K562 (cell line): ENCODE measurements around the gene APOL3. TPM values are rescaled to one million over a fixed set of nuclear protein-coding genes. Genes with fewer than 3 reads are reported as not detected.

Experiments used
- ATAC-seq: fragments of 200-7000 bp; cut with Tn5 transposase; 3 replicates; pipeline ENCODE4 v1.9.1; 2020; ENCODE audit warnings: moderate library complexity
- BruUV-seq: library from RNA; stranded (reverse); fragments of 400-500 nt; replicated peaks from 2 replicates; lab custom pipeline; 2021; lab: Mats Ljungman, UMichigan
- CTCF ChIA-PET: fragments of 300-600 bp; formaldehyde crosslinking; extraction: SDS; loops from one replicate; lab custom pipeline; 2021; ENCODE audit warnings: low intra/inter-chr PET ratio; lab: Yijun Ruan, JAX
- POLR2A ChIA-PET: fragments of 300-600, 350-650 bp; sonication (Branson Sonifier 250); formaldehyde crosslinking; extraction: SDS; loops from one replicate; lab custom pipeline; 2021; ENCODE audit warnings: antibody characterized with exemption, inconsistent platforms; lab: Yijun Ruan, JAX
- DNase-seq, 4 experiments: peaks; one replicate each; pipeline versions ENCODE4 v3.0.0 to v3.0.0-alpha.2; 2011 to 2018; ENCODE audit warnings: low spot score in 3 of 4, mixed read lengths in 3 of 4; ENCODE audit errors: extremely low read depth in 1 of 4
- FAIRE-seq: peaks from 2 replicates; lab custom pipeline; 2011; peaks lifted over from hg19 to GRCh38; lab: Jason Lieb, UNC
- H2AFZ ChIP-seq: 2 replicates; pipeline ENCODE4 v1.6.0; 2011; ENCODE audit warnings: low read depth, low read length, control low read depth, inconsistent platforms
- H3K27ac ChIP-seq: fragments of 200-600 bp; 3 replicates; pipeline ENCODE4 v1.8.0; 2011; ENCODE audit warnings: low read depth, mild to moderate bottlenecking, control low read depth, inconsistent platforms, low read length, moderate library complexity, mixed read lengths; ENCODE audit errors: extremely low read depth
- H3K27me3 ChIP-seq, 2 experiments: fragments of 300-600 bp in 1 of 2; 2 replicates in 1 of 2; 3 replicates in 1 of 2; pipeline versions ENCODE4 v1.6.0 to v1.8.0; 2011; ENCODE audit warnings: inconsistent platforms in 2 of 2, low read length in 2 of 2, mild to moderate bottlenecking in 1 of 2, mixed read lengths in 1 of 2, moderate library complexity in 1 of 2; ENCODE audit not compliant: control insufficient read depth in 2 of 2, insufficient read depth in 2 of 2
- H3K36me3 ChIP-seq: fragments of 300-600 bp; 3 replicates; pipeline ENCODE4 v1.8.0; 2011; ENCODE audit warnings: mild to moderate bottlenecking, low read length, inconsistent platforms; ENCODE audit not compliant: control insufficient read depth, insufficient read depth
- H3K4me1 ChIP-seq, 2 experiments: fragments of 200-600 bp in 1 of 2; replicated peaks in 1 of 2; 2 replicates in 1 of 2; 3 replicates in 1 of 2; pipeline versions ENCODE4 v1.5.1 to v1.8.0; 2011; ENCODE audit warnings: inconsistent platforms in 2 of 2, low read length in 2 of 2, mild to moderate bottlenecking in 1 of 2, mixed read lengths in 1 of 2, moderate library complexity in 1 of 2; ENCODE audit not compliant: control insufficient read depth in 2 of 2, insufficient read depth in 2 of 2
- H3K4me2 ChIP-seq: 2 replicates; pipeline ENCODE4 v1.6.1; 2011; ENCODE audit warnings: low read length, control low read depth, inconsistent platforms, mixed read lengths; ENCODE audit not compliant: insufficient read depth
- H3K4me3 ChIP-seq: fragments of 200-600 bp; sonication (generic), shearing (Covaris generic); 2 replicates; pipeline ENCODE4 v1.5.1; 2016; ENCODE audit warnings: control low read depth, inconsistent platforms
- H3K79me2 ChIP-seq: fragments of 200-600 bp; 3 replicates; pipeline ENCODE4 v1.8.0; 2011; ENCODE audit warnings: low read length, inconsistent platforms; ENCODE audit not compliant: control insufficient read depth, insufficient read depth
- H3K9ac ChIP-seq, 2 experiments: 2 replicates each; pipeline versions ENCODE4 v1.6.0 to v1.6.1; 2011; ENCODE audit warnings: low read depth in 2 of 2, low read length in 2 of 2, control low read depth in 1 of 2, inconsistent platforms in 1 of 2, mild to moderate bottlenecking in 1 of 2, mixed read lengths in 1 of 2; ENCODE audit not compliant: insufficient read depth in 1 of 2
- H3K9me1 ChIP-seq: one replicate; pipeline ENCODE4 v1.6.0; 2011; ENCODE audit warnings: inconsistent platforms, mild to moderate bottlenecking, low read length, moderate library complexity; ENCODE audit not compliant: control insufficient read depth, insufficient read depth
- H3K9me3 ChIP-seq: replicated peaks from 2 replicates; pipeline ENCODE4 v1.5.1; 2011; ENCODE audit warnings: low read depth, low read length, inconsistent platforms; ENCODE audit not compliant: control insufficient read depth, insufficient read depth
- H4K20me1 ChIP-seq: replicated peaks from 2 replicates; pipeline ENCODE4 v1.6.1; 2011; ENCODE audit warnings: low read length, inconsistent platforms, mixed read lengths; ENCODE audit not compliant: control insufficient read depth, insufficient read depth
- ATF2 ChIP-seq: sonication (generic); formaldehyde crosslinking; IDR thresholded peaks from 2 replicates; pipeline ENCODE4 v1.8.1; 2022; ENCODE audit warnings: missing genetic modification reagents
- CBFA2T3 ChIP-seq: fragments of 450-650 bp; IDR thresholded peaks from 2 replicates; pipeline ENCODE4 v1.6.1; 2017
- FOXJ3 ChIP-seq: sonication (generic); formaldehyde crosslinking; IDR thresholded peaks from 2 replicates; pipeline ENCODE4 v1.4.0; 2020; ENCODE audit warnings: mild to moderate bottlenecking, missing genetic modification reagents
- FOXP1 ChIP-seq: sonication (generic); formaldehyde crosslinking; IDR thresholded peaks from 2 replicates; pipeline ENCODE4 v1.8.0; 2022; ENCODE audit warnings: mild to moderate bottlenecking, missing genetic modification reagents
- KLF6 ChIP-seq: fragments of 250-450 bp; sonication (Bioruptor Pico); IDR thresholded peaks from 2 replicates; pipeline ENCODE4 v1.4.0; 2020; ENCODE audit warnings: mild to moderate bottlenecking, moderate library complexity, borderline replicate concordance
- MBD1 ChIP-seq: fragments of 250-450 bp; sonication (Bioruptor Pico); IDR thresholded peaks from 2 replicates; pipeline ENCODE4 v1.8.0; 2022; ENCODE audit warnings: inconsistent platforms
- NEUROD1 ChIP-seq: fragments of 150-350 bp; IDR thresholded peaks from 2 replicates; pipeline ENCODE4 v1.6.1; 2014; ENCODE audit warnings: borderline replicate concordance, low read length, low read depth; ENCODE audit not compliant: partially characterized antibody
- SMARCA4 ChIP-seq: fragments of 450-650 bp; IDR thresholded peaks from 2 replicates; pipeline ENCODE4 v1.6.1; 2016
- U2AF2 ChIP-seq: fragments of 200-400 bp; formaldehyde crosslinking; optimal IDR thresholded peaks from 2 replicates; pipeline ENCODE3; 2017; ENCODE audit warnings: low read depth, mild to moderate bottlenecking, low read length
- ZFP91 ChIP-seq: sonication (generic); formaldehyde crosslinking; IDR thresholded peaks from 2 replicates; pipeline ENCODE4 v1.8.0; 2022; ENCODE audit warnings: mild to moderate bottlenecking, missing genetic modification reagents
- WGBS: fragments of 100-300 bp; shearing (Covaris generic); methylation state at CpG from one replicate; pipeline ENCODE4 v1.1.6; 2016; ENCODE audit warnings: low coverage, mixed read lengths; ENCODE audit not compliant: insufficient coverage; ENCODE audit errors: missing lambda C conversion rate; 5-methylcytosine and 5-hydroxymethylcytosine counted together
- in situ Hi-C: fragments of 300-500 bp; cut with MboI; formaldehyde crosslinking; loops from 4 replicates; pipeline ENCODE4 v1.15.0; 2018; ENCODE audit warnings: inconsistent platforms, mixed read lengths
- intact Hi-C: fragments of 100-400 bp; cut with micrococcal nuclease; formaldehyde crosslinking; loops from 2 replicates; pipeline ENCODE4 v1.14.2; 2022
- polyA plus RNA-seq, 8 experiments: library from polyadenylated mRNA; depleted of rRNA in 4 of 8; stranded (reverse) in 5 of 8; unstranded in 3 of 8; fragments of >200 nt; fragmentation: Nextera tagmentation in 2 of 8; fragmentation: Illumina TruSeq in 1 of 8; extraction: Ambion mirVana in 2 of 8; extraction: Trizol in 1 of 8; gene quantifications; 2 replicates each; pipeline versions ENCODE4 v1.2.1 to v1.2.3, GENCODE V29; 2011 to 2014; ENCODE audit warnings: inconsistent platforms in 1 of 8, missing spikeins in 1 of 8
- total RNA-seq, 7 experiments: library from RNA; depleted of rRNA in 6 of 7; stranded (reverse); fragments of >200 nt in 6 of 7; fragmentation: Illumina TruSeq in 2 of 7; extraction: Trizol in 2 of 7; gene quantifications; 2 replicates each; pipeline versions ENCODE4 v1.2.1 to v1.2.3, GENCODE V29; 2011 to 2021; ENCODE audit warnings: low replicate concordance in 1 of 7

Gene APOL3
- total and polyA plus RNA-seq, 9 of the 15 experiments (the other 6 are each of a cell fraction or from before 2014, with no cell fraction given), result 0.25 to 1.1 (median 0.56) TPM; not detected in 1

GRCh38 chr22:36184433-36185025 lies 24.0 kb upstream of the APOL3 start:
- H3K4me2 ChIP-seq, result no peak overlapping the region
- DNase-seq, result no peak
- no peaks in the 10 kb centered on the region for H3K9me1 ChIP-seq
- H3K9ac ChIP-seq, result no peak overlapping the region
- CTCF ChIA-PET, result no interaction called here
- H3K36me3 ChIP-seq, result no peaks in the 10 kb centered on the region
- no peaks in the 10 kb centered on the region for H3K27me3 ChIP-seq
- ATAC-seq, result no peak
- intact Hi-C loops, result loop anchor here (5.0 kb wide), 1 partner anchor 38 kb away; no protein-coding TSS in a partner anchor
- no peak overlapping the region for H3K27ac ChIP-seq
- TF ChIP-seq CBFA2T3 (peak; percentile 26), KLF6 (CRISPR knock-in tag) (no peak)
- TF ChIP-seq, all 486 proteins: peak for 1
- Histone ChIP-seq H3K9me3 (no peaks in the 10 kb centered on the region), H2AFZ (no peak overlapping the region), H3K79me2 (no peaks in the 10 kb centered on the region), H3K4me3 (no peak overlapping the region), H3K4me1 (peaks cover 0 to 6% of the 10 kb centered on the region in 2 experiments; a peak in 2 of 5 replicates), H4K20me1 (no peaks in the 10 kb centered on the region)
- 12% methylated on average over 4 of the region's 10 CpGs for WGBS
- FAIRE-seq, result no peak
- no TSS peak for BruUV-seq
- in situ Hi-C loops, result loop anchor here (5.0 kb wide), 1 partner anchor 42 kb away; no protein-coding TSS in a partner anchor
- POLR2A ChIA-PET, result no interaction called here

- H4K20me1 ChIP-seq, result no peaks in the 10 kb centered on the region
- no peaks in the 10 kb centered on the region for H3K9me3 ChIP-seq
- CTCF ChIA-PET, result no interaction called here
- H3K9me1 ChIP-seq, result no peaks in the 10 kb centered on the region
- 37% methylated on average over 7 of the region's 7 CpGs for WGBS
- ATAC-seq (no peak), FAIRE-seq (no peak), DNase-seq (no peak)
- no peak overlapping the region for H3K9ac ChIP-seq
- no TSS peak for BruUV-seq
- POLR2A ChIA-PET, result no interaction called here
- no peaks in the 10 kb centered on the region for H3K36me3 ChIP-seq
- H3K4me3 ChIP-seq, result no peak overlapping the region
- H3K4me2 ChIP-seq, result no peak overlapping the region
- H3K4me1 ChIP-seq, result peaks cover 0 to 6% of the 10 kb centered on the region in 2 experiments; a peak in 2 of 5 replicates
- no peak overlapping the region for H2AFZ ChIP-seq
- H3K79me2 ChIP-seq, result no peaks in the 10 kb centered on the region
- H3K27me3 ChIP-seq, result no peaks in the 10 kb centered on the region
- intact Hi-C loops, result loop anchor here (5.0 kb wide), 1 partner anchor 39 kb away; no protein-coding TSS in a partner anchor
- in situ Hi-C loops, result loop anchor here (5.0 kb wide), 1 partner anchor 41 kb away; no protein-coding TSS in a partner anchor
- no peak overlapping the region for H3K27ac ChIP-seq
- no peak for TF ChIP-seq MBD1 (CRISPR knock-in tag)
- TF ChIP-seq FOXP1 (CRISPR knock-in tag), result no peak
- no peak for TF ChIP-seq SMARCA4
- TF ChIP-seq FOXJ3 (CRISPR knock-in tag), result no peak
- TF ChIP-seq ZFP91 (CRISPR knock-in tag), result no peak
- no peak for TF ChIP-seq U2AF2
- TF ChIP-seq ATF2 (CRISPR knock-in tag), result no peak
- TF ChIP-seq NEUROD1, result no peak
Measured at GRCh38 chr22:36183446-36183845, 22.9 kb upstream of the APOL3 start.
